PC-9 (cell line): ENCODE results near the gene VWA8. TPM values are rescaled to one million over a fixed set of nuclear protein-coding genes. Genes with fewer than 3 reads are reported as not detected.

Source experiments
- BruUV-seq: library from RNA; stranded (reverse); fragments of 400-500 nt; replicated peaks from 2 replicates; lab custom pipeline; 2021; lab: Mats Ljungman, UMichigan
- CTCF ChIA-PET: fragments of 300-600 bp; sonication (Branson Sonifier 250); formaldehyde crosslinking; loops from one replicate; lab custom pipeline; 2022; ENCODE audit warnings: antibody characterized with exemption; lab: Charles Lee
- POLR2A ChIA-PET: fragments of 300-600 bp; sonication (Branson Sonifier 250); formaldehyde crosslinking; loops from one replicate; lab custom pipeline; 2022; ENCODE audit warnings: antibody characterized with exemption; ENCODE audit not compliant: unreplicated experiment; lab: Charles Lee
- DNase-seq, 2 experiments: peaks; one replicate each; pipeline versions ENCODE4 v3.0.0 to v3.0.0-alpha.2; 2015 to 2022; ENCODE audit warnings: mixed read lengths in 1 of 2
- H2AFZ ChIP-seq: fragments of 200-600 bp; sonication (generic); 2 replicates; pipeline ENCODE4 v1.8.1; 2017; ENCODE audit warnings: antibody characterized with exemption
- H3F3A ChIP-seq: fragments of 200-600 bp; sonication (generic); 2 replicates; pipeline ENCODE4 v1.8.1; 2017; ENCODE audit warnings: antibody characterized with exemption, mild to moderate bottlenecking, low read depth; ENCODE audit not compliant: insufficient read depth
- H3K27ac ChIP-seq: fragments of 200-600 bp; sonication (generic); 2 replicates; pipeline ENCODE4 v1.6.1; 2016; ENCODE audit warnings: mixed run types
- H3K27me3 ChIP-seq: fragments of 200-600 bp; sonication (generic); 2 replicates; pipeline ENCODE4 v1.6.1; 2016; ENCODE audit warnings: low read depth, mixed run types; ENCODE audit not compliant: insufficient read depth
- H3K36me3 ChIP-seq: fragments of 200-600 bp; sonication (generic); 2 replicates; pipeline ENCODE4 v1.6.1; 2016; ENCODE audit warnings: low read depth, mixed run types
- H3K4me1 ChIP-seq: fragments of 200-600 bp; sonication (generic); replicated peaks from 2 replicates; pipeline ENCODE4 v1.6.1; 2016; ENCODE audit warnings: mixed run types; ENCODE audit not compliant: insufficient read depth
- H3K4me2 ChIP-seq: fragments of 200-600 bp; sonication (generic); 2 replicates; pipeline ENCODE4 v1.6.1; 2017; ENCODE audit warnings: mixed run types
- H3K4me3 ChIP-seq: fragments of 200-600 bp; sonication (generic); 2 replicates; pipeline ENCODE4 v1.6.1; 2016; ENCODE audit warnings: mixed run types
- H3K79me2 ChIP-seq: fragments of 200-600 bp; sonication (generic); 2 replicates; pipeline ENCODE4 v1.6.1; 2017; ENCODE audit warnings: low read depth, mixed run types
- H3K9me2 ChIP-seq: fragments of 200-600 bp; sonication (generic); 2 replicates; pipeline ENCODE4 v1.8.1; 2017; ENCODE audit warnings: mild to moderate bottlenecking; ENCODE audit not compliant: insufficient read depth
- H3K9me3 ChIP-seq: fragments of 200-600 bp; sonication (generic); 2 replicates; pipeline ENCODE4 v1.8.1; 2016; ENCODE audit warnings: low read depth; ENCODE audit not compliant: insufficient read depth
- H4K20me1 ChIP-seq: fragments of 200-600 bp; sonication (generic); 2 replicates; pipeline ENCODE4 v1.8.1; 2017; ENCODE audit not compliant: insufficient read depth
- EZH2 ChIP-seq: fragments of 200-600 bp; sonication (generic); IDR thresholded peaks from 2 replicates; pipeline ENCODE4 v1.8.0; 2017; ENCODE audit warnings: antibody characterized with exemption, low read depth
- intact Hi-C: fragments of 100-400 bp; cut with micrococcal nuclease; formaldehyde crosslinking; loops from one replicate; pipeline ENCODE4 v1.10.0; 2022; ENCODE audit not compliant: unreplicated experiment
- total RNA-seq: library from RNA; stranded (reverse); gene quantifications from 2 replicates; pipeline ENCODE4 v1.2.3, GENCODE V29; 2021
- TF ChIP-seq, protein P1 (sequence below): fragments of 200-600 bp; sonication (generic); conservative IDR thresholded peaks from 2 replicates; pipeline ENCODE4 v1.6.1; 2017; ENCODE audit warnings: mixed run types, antibody characterized with exemption, mild to moderate bottlenecking, moderate library complexity

Gene VWA8
- total RNA-seq, 1 experiment from 2014 or later = 14.1 TPM

- Histone ChIP-seq H3K4me2 (no peak overlapping the region), H3K4me1 (no peaks in the 10 kb centered on the region), H3F3A (no peaks in the 10 kb centered on the region), H3K27ac (no peak overlapping the region), H3K9me3 (no peaks in the 10 kb centered on the region), H3K9me2 (no peaks in the 10 kb centered on the region), H2AFZ (no peak overlapping the region), H4K20me1 (no peaks in the 10 kb centered on the region), H3K36me3 (no peaks in the 10 kb centered on the region), H3K27me3 (no peaks in the 10 kb centered on the region), H3K79me2 (no peaks in the 10 kb centered on the region), H3K4me3 (no peak overlapping the region)
- POLR2A ChIA-PET = no interaction called here
- CTCF ChIA-PET = interaction anchor here (0.6 kb wide), 1 partner anchor 19 kb away, joined by 3 read pairs; no protein-coding TSS in a partner anchor
- intact Hi-C loops = no loop called here
- no peak for DNase-seq
- no TSS peak for BruUV-seq
- TF ChIP-seq EZH2 = no peak
- TF ChIP-seq, protein P1, sequence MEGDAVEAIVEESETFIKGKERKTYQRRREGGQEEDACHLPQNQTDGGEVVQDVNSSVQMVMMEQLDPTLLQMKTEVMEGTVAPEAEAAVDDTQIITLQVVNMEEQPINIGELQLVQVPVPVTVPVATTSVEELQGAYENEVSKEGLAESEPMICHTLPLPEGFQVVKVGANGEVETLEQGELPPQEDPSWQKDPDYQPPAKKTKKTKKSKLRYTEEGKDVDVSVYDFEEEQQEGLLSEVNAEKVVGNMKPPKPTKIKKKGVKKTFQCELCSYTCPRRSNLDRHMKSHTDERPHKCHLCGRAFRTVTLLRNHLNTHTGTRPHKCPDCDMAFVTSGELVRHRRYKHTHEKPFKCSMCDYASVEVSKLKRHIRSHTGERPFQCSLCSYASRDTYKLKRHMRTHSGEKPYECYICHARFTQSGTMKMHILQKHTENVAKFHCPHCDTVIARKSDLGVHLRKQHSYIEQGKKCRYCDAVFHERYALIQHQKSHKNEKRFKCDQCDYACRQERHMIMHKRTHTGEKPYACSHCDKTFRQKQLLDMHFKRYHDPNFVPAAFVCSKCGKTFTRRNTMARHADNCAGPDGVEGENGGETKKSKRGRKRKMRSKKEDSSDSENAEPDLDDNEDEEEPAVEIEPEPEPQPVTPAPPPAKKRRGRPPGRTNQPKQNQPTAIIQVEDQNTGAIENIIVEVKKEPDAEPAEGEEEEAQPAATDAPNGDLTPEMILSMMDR = no peak
Measured at GRCh38 chr13:41764558-41764957, 196.4 kb downstream of the VWA8 start.

GRCh38 chr13:41763782-41764181 is 197.1 kb downstream of the VWA8 start:
- CTCF ChIA-PET = no interaction called here
- POLR2A ChIA-PET = no interaction called here
- DNase-seq = no peak
- H3K9me3 ChIP-seq = no peaks in the 10 kb centered on the region
- intact Hi-C loops = no loop called here
- no peaks in the 10 kb centered on the region for H3K79me2 ChIP-seq
- no peak overlapping the region for H3K27ac ChIP-seq
- H3K4me2 ChIP-seq = no peak overlapping the region
- no peaks in the 10 kb centered on the region for H4K20me1 ChIP-seq
- no peaks in the 10 kb centered on the region for H3K4me1 ChIP-seq
- no peaks in the 10 kb centered on the region for H3K27me3 ChIP-seq
- no peak overlapping the region for H2AFZ ChIP-seq
- no peaks in the 10 kb centered on the region for H3F3A ChIP-seq
- TF ChIP-seq, protein P1 = no peak
- no peak for TF ChIP-seq EZH2
- no peaks in the 10 kb centered on the region for H3K36me3 ChIP-seq
- no TSS peak for BruUV-seq
- H3K4me3 ChIP-seq = no peak overlapping the region
- no peaks in the 10 kb centered on the region for H3K9me2 ChIP-seq

GRCh38 chr13:41762796-41763195 is 198.1 kb downstream of the VWA8 start:
- TF ChIP-seq EZH2 = no peak
- TF ChIP-seq, protein P1 = no peak
- no peak overlapping the region for H3K4me3 ChIP-seq
- H3K36me3 ChIP-seq = no peaks in the 10 kb centered on the region
- no peaks in the 10 kb centered on the region for H3K4me1 ChIP-seq
- no peak overlapping the region for H3K4me2 ChIP-seq
- BruUV-seq = no TSS peak
- no peaks in the 10 kb centered on the region for H3K27me3 ChIP-seq
- no peaks in the 10 kb centered on the region for H3K9me3 ChIP-seq
- H2AFZ ChIP-seq = no peak overlapping the region
- no peaks in the 10 kb centered on the region for H3K79me2 ChIP-seq
- no peak overlapping the region for H3K27ac ChIP-seq
- no peaks in the 10 kb centered on the region for H3F3A ChIP-seq
- ChIA-PET POLR2A (no interaction called here), CTCF (no interaction called here)
- no peaks in the 10 kb centered on the region for H3K9me2 ChIP-seq
- no peak for DNase-seq
- intact Hi-C loops = no loop called here
- H4K20me1 ChIP-seq = no peaks in the 10 kb centered on the region
